Activated CD4-positive, CD25-positive, alpha-beta regulatory T cell treated with anti-CD3 and anti-CD28 coated beads, Interleukin-2, amount 50 U/mL, for 16 hours (primary cell): Measurements from ENCODE around the gene ENSA.
"Not testable (repeated sequence)": the region's sequence is repeated elsewhere in the genome, so short reads cannot be mapped to it uniquely, and the experiment has no call there.

Experiments used
- DNase-seq: peaks from one replicate; pipeline ENCODE4 v3.0.0-alpha.2; 2020; ENCODE audit warnings: low read depth, low spot score

ENSA gene

DNA sequence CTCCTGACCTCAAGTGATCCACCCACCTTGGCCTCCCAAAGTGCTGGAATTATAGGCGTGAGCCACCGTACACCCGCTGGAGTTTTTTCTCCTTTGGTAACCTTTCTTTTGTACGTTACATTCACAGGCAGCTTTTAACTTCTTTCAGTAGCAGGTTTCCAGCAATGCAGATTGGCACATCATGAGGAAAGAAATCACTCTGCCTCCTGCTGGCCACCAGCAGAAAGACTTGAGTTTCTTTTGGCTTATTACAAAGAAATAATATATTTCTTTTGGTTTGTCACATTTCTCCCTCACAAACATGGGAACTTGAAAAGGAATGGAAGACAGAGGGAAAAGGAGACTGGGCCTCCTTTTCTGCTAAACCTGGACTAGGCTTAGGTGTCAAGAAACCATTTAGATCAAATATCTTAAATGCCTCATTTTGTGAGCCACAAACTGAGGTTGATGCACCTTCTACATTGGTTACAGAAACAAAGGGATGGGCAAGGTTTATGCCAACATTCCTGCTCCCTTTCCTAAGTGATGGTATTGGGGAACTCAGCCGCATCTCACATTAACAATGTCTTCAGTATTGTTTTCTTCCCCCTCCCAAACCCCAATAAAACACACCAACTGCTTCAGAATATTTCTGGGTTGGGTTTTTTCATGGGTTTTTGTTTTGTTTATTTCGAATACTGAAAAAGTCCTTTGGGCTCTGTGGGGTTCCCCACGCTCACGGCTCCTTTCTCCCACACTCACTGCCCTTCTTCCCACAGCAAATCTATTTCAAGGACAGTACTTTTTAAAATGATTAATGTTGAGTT lies 7.7 kb downstream of the ENSA start:
- no peak for DNase-seq

DNA sequence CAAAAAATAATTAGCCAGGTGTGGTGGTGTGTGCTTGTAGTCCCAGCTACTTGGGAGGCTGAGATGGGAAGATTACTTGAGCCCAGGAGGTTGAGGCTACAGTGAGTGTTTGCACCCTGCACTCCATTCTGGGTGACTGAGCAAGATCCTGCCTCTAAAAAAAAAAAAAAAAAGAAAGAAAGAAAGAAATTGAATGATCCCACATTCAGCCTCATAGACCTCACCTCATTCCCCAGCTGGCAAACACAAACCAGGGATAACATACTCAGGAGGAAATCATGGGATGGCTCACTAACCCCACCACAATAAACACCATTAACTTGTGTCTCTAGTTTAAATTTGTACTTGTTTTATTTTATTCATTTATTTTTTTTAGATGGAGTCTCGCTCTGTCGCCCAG lies 8.5 kb downstream of the ENSA start:
- DNase-seq, result no peak

DNA sequence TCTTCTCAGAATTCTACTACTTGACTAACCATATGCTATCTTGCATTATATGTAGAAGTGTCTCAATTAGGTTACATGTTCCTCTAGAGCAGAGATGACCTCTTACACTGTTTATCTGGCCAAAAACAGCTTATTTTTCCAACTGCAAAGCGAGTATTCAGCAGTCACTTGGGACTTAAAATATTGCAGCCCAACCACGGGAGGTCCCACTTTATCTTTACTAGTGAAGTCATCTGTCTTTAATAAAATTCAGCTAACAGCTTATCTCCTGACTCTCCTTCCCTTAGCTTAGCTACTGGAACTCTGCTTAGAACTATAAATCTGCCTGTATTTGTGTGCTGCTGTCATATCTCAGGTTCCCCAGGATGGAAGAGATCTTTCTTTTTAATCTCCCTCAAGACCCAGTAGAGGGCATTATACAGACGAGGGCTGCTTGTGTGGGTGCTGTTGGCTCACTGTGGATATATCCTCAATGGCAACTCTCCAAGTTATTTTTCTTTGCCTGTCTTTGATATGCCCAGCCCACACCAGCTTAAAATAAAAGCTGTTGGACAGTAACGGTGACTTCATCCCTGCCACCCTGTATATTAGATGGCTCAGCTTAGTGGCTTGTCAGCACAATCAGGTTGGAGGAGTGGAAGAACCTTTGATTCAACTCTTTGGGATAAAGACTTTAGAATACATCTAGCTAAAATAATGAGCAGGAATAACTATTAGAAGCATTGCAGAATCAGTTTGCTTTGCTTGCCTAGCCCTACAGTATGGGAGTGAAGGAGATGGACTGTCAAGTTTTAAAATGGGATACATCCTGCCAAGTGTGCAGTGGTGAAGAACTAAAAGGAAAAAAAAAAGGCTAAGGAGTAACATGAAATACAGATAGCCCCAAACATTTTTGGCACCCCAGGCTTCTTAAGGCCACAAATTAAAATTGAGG lies 9.6 kb downstream of the ENSA start:
- no peak for DNase-seq

DNA sequence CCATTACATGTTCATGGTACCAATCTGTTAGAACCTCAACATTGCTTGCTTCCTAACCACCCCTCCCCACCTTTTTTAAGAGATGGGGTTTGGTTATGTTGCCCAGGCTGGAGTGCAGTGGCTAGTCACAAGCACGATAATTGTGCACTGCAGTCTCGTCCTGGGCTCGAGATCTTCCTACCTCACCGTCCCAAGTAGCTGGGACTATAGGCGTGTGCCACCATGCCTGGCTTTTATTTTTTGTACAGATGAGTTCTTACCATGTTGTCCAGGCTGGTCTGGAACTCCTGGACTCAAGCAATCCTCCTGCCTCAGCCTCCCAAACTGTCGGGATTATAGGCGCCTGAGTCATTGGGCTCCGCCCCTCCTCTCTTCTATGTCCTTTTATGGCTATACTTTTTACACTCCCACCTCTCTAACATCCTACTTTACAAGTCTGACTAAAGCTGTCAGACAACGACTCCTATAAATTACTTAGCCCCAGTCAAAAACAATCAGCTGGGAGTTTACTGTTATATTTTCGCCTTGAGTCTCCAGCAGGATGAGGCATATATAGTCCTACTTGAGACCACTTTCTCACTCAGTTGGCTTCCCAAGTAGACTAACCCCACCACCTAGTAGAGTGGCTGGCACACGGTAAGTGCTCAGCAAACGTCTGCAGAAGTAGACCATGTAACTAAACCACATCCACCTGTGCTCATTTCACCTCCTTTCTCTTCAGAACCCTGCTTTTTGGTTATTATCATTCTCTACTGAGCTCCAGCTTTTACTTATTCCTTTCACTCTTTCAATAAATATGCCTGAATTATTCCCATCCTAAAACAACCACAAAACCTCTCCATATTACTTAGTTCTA lies 13.8 kb downstream of the ENSA start:
- DNase-seq, result no peak

DNA sequence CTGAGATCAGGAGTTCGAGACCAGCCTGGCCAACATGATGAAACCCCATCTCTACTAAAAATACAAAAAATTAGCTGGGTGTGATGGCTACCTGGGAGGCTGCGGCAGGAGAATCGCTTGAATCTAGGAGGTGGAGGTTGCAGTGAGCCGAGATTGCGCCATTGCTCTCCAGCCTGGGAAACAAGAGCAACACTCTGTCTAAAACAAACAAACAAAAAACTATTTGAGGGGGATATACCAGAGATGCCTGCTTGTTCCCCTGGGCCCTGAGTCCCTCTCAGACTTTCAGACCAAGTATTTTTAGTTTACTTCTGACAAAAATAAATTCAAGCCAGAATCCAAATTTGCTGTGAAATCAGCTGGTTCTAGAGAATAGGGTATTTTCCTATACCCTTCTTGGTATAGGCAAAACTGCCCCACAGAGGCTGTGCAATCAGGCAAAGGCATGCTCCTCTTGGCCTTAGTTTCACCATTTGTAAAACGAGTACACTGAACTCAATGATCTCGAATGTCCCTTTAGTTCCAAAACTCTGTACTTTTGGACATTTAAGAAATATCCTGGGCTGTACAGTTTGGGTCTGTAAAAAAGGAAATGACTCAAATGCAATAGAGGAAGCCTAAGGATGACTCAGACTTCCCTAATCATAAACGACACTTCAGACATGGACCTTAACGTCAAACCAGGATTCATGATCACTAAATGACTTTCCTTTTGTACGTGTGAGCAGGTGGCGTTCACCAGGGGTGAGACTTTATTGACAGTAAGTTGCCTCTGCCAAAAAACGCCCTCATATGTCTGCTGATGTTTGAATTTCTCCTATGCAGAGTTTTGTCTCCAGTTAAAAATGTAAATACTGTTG lies 16.1 kb downstream of the ENSA start:
- DNase-seq, result no peak

DNA sequence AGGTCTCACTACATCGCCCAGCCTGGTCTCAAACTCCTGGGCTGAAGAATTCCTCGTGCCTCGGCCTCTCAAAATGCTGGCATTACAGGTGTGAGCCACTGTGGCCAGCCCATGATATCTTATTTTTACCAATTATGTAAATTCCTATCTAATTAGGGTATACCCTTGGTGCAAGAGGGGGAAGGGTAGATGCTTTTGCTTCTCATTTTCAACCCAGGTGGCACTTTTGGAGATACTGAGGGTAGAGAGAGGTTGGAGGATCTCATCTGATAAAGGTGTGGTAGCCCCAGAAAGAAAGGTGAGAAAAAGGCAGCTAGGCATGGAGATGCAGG lies 17.4 kb downstream of the ENSA start:
- no peak for DNase-seq

DNA sequence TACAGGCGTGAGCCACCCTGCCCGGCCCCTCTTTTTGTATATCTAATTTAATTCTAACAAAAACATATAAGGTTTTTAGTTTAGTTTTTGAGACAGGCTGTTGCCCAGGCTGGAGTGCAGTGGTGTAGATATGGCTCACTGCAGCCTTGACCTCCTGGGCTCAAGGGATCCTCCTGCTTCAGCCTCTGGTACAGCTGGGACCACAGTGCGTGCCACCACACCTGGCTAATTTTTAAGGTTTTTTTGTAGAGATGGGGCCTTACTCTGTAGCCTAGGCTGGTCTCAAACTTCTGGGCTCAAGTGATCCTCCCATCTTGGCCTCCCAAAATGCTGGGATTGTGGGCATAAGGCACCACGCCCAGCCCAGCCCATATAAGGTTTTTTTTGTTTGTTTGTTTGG lies 18.8 kb downstream of the ENSA start:
- DNase-seq, result no peak

DNA sequence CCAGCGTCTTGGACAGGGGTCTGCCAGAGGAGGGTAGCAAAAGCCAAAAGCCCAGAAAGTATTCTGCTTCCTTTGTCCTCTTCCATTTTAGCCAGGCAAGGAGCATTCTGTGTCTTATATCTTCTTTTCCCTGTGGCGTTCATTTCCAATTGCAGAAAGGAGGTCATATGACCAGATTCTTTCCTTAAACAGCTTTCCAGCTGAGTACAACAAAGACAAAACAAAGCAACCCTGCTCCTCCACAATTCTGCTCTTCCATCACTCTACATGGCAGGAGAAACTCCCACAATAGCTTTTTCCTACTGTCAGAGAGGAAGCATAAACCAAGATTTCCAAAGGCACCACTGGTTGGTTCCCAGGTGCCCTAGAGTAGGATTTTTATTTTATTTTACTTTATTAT lies 19.7 kb downstream of the ENSA start:
- DNase-seq, result no peak

DNA sequence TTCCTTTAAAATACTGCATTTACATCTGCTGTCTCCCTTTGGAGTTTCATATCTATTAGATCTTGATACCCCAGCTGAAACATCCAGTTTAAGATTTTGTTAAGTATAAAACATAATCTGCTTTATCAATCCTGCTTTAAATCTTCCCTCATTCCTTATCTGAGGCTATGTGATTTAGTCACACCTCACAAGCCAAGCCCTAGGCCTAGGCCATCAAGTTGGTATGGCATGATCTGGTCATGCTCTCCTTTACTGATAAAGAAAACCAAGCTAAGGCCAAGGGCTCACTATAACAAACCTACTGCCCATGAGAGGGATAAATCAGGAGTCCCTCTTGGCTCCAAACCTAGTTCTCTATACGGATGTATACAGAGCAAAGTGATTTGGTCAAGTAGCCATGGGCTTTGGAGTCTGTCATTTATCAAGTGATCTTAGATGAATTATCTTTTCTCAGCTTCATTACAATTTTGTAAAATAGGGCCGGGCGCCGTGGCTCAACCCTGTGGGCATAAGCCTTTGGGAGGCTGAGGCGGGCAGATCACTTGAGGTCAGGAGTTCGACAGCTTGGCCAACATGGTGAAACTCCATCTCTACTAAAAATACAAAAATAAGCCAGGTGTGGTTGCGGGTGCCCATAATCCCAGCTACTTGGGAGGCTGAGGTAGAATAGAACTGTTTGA lies 22.8 kb downstream of the ENSA start:
- no peak for DNase-seq

DNA sequence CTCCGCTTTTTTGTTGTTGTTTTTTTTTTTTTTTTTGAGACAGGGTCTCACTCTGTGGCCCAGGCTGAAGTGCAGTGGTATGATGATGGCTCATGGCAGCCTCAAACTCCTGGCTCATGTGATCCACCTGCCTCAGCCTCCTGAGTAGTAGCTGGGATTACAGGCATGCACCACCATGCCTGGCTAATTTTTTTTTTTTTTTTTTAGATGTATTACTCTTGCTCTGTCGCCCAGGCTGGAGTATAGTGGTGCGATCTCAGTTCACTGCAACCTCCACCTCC lies 24.0 kb downstream of the ENSA start:
- not testable (repeated sequence) for DNase-seq

DNA sequence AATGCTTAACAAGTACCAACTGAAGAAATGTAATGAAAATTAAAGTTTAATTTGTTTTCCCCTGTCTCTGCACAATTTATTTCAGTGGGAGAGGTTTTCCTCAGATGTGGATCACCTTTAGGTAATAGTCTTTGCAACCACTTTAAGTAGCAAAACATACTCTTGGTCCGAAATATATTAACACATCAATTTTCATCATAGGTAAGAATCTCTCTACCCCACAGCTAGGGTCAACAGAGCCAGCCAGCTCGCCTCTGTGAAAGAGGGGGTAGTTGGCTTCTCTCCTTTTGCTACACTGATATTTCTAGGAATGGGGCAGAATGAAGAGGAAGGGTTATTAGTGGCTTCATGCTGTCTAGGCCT lies 25.2 kb downstream of the ENSA start:
- no peak for DNase-seq

DNA sequence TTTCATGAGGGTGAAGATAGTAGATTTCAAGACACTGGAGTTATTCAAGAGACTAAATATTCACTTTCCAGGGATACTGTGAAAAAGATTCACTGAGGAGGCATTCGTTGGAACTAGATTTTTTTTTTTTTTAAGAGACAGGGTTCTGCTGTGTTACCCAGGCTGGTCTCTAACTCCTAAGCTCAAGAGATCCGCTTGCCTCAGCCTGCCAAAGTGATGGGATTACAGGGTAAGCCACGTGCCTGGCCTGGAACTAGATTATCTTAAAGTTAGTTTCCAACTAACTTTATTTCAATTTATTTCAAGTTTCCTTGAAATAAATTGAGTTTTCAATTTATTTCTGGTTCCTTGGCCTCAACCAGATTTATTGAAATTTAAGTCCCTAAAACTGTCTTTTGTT lies 25.7 kb downstream of the ENSA start:
- no peak for DNase-seq

DNA sequence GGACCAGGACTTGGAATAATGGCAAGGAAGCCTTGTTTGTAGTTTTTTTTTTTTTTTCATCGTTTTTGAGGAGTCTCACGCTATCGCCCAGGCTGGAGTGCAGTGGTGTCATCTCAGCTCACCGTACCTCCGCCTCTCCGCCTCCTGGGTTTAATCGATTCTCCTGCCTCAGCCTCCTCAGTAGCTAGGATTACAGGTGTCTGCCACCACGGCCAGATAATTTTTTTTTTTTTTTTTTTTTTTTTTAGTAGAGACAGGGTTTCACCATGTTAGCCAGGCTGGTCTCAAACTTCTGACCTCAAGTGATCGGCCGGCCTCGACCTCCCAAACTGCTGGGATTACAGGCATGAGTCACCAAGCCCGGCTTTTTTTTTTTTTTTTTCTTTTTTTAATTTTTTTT lies 27.0 kb downstream of the ENSA start:
- not testable (repeated sequence) for DNase-seq

DNA sequence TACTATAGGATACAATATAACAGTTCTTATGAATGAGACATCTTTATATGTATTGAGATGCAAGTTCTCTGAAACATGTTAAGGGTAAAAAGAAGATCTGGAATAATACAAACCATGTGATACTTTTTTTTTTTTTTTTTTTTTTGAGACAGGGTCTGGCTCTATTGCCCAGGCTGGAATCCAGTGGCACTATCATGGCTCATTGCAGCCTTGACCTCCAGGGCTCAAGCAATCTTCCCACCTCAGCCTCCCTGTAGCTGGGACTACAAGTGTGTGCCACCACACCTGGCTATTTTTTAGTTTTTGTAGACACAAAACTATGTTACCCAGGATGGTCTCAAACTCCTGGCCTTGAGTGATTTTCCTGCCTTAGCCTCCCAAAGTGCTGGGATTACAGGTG lies 27.9 kb downstream of the ENSA start:
- DNase-seq, result no peak

DNA sequence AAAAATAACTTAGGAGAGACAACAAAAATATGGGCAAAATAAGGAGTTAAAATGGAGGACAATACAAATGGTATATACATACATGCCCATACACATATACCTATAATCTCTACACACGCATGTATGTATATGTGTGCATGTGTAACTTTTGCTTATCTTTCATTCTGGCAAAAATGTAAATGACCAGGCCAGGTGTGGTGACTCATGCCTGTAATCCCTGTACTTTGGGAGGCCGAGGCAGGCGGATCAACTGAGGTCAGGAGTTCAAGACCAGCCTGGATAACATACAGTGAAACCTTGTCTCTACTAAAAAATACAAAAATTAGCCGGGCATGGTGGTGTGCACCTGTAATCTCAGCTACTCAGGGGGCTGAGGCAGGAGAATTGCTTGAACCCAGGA lies 31.1 kb downstream of the ENSA start:
- DNase-seq, result not testable (repeated sequence)

DNA sequence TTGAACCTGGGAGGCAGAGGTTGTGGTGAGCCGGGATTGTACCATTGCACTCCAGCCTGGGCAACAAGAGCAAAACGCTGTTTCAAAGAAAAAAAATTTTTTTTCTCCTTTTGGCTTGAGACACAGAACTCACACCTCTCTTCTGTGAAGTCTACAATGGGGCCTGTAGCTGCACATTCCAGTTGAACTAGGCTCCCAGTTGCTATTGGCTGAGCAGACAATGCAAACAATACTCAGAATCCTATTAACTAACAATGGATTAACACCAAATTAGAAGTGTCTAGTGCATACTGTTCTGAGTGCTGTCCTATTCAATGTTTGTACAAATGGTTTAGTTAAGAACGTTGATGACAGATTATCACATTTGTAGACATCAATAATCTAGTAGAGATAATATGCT lies 32.4 kb downstream of the ENSA start:
- no peak for DNase-seq

DNA sequence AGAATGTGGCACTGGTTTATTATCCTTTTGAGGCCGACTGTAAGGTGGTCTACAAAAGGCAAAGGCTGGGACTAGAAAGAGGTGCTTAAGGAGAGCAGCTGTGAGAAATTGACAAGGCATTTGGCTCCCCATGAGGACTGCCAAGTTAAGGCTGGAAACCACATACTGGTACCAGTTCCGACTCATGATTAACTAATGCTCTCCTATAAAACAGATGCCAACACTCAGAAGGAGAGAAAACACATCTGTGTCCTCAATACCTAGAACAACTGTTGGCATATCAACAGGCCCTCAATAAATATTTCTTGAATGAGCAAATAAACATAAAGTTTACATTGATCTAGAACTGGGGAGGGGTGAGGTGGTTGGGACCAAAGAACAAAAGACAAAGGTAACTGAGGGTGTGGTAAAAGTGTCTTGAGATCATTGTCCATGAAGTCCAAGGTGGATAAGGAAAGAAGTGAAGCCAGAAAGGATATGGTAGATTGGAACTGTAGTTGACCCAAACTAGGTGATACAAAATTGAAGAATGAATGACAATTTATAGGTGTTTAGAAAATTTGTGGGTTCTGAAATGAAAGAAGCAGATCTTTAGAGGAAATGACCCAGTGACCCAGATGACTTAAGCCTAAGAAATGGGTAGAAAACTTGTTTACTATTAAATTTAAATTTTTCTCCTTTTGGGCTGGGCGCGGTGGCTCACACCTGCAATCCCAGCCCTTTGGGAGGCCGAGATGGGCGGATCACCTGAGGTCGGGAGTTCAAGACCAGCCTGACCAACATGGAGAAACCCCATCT lies 33.1 kb downstream of the ENSA start:
- no peak for DNase-seq

DNA sequence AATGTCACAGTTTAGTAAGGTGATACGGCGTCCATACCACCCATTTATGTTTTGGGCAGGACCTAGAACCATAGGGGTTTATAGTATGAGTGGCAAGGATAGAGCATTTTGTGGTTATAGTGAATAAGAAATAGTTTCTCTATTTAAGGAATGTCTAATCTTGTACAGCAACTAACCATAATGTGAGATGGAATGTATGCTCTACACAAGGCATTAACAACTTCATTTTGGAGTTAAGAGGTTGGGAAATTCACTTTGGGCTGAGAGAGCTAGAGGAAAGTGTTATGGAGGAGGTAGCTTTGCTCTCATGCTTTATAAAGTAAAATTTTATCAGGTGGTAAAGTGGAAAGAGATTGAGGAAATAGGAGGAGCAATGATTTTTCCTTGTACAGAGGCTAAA lies 47.0 kb downstream of the ENSA start:
- no peak for DNase-seq

DNA sequence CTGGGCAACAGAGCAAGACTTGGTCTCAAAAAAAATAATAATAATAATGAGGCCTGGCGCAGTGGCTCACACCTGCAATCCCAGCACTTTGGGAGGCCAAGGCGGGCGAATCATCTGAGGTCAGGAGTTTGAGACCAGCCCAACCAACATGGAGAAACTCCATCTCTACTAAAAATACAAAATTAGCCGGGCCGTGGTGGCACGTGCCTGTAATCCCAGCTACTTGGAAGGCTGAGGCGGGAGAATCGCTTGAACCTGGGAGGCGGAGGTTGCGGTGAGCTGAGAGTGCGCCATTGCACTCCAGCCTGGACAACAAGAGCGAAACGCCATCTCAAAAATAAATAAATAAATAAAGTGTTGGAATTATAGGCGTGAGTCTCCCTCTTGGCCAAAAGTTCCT lies 47.5 kb downstream of the ENSA start:
- DNase-seq, result not testable (repeated sequence)

DNA sequence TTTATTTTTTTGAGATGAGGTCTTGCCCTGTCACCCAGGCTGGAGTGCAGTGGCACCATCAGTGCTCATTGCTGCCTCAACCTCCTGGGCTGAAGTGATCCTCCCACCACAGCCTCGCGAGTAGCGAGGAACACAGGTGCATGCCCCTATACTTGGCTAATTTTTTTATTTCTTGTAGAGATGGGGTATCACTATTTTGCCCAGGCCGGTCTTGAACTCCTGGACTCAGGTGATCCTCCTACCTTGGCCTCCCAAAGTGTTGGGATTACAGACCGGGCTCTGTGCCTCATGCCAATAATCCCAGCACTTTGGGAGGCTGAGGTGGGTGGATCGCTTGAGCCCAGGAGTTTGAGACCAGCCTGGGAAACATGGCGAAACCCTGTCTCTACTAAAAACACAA lies 48.0 kb downstream of the ENSA start:
- DNase-seq, result not testable (repeated sequence)
